HCT116 (cell line): ENCODE results near the gene STXBP5. TPM values are rescaled to one million over a fixed set of nuclear protein-coding genes. Genes with fewer than 3 reads are reported as not detected.

Experiments used
- ATAC-seq: fragments of 200-7000 bp; cut with Tn5 transposase; 2 replicates; pipeline ENCODE4 v1.9.1; 2020; ENCODE audit warnings: mild to moderate bottlenecking, moderate library complexity
- BruUV-seq: library from RNA; stranded (reverse); fragments of 400-500 nt; replicated peaks from 2 replicates; lab custom pipeline; 2021; lab: Mats Ljungman, UMichigan
- CTCF ChIA-PET: fragments of 300-600 bp; sonication (Branson Sonifier 250); formaldehyde crosslinking; loops from one replicate; lab custom pipeline; 2021; ENCODE audit warnings: antibody characterized with exemption; lab: Charles Lee
- POLR2A ChIA-PET: fragments of 300-600, 350-600 bp; sonication (Branson Sonifier 250); formaldehyde crosslinking; loops from one replicate; lab custom pipeline; 2021; ENCODE audit warnings: antibody characterized with exemption; lab: Charles Lee
- RAD21 ChIA-PET, 2 experiments: fragments of 300-600 bp; sonication (Branson Sonifier 250); formaldehyde crosslinking; loops; one replicate each; lab custom pipeline; 2023; ENCODE audit warnings: low total read pairs in 2 of 2; ENCODE audit not compliant: uncharacterized antibody in 2 of 2, unreplicated experiment in 2 of 2, low non-redundant PET in 1 of 2; lab: Charles Lee
- DNase-seq: peaks from one replicate; pipeline ENCODE4 v3.0.0-alpha.2; 2010; ENCODE audit warnings: low read depth, low spot score
- H2AFZ ChIP-seq: fragments of 200-600 bp; shearing (Covaris generic), sonication (generic); 2 replicates; pipeline ENCODE4 v1.6.1; 2017; ENCODE audit warnings: low read depth, mixed run types, mixed read lengths, antibody characterized with exemption, low read length; ENCODE audit not compliant: poor library complexity, severe bottlenecking
- H3K27ac ChIP-seq: 2 replicates; pipeline ENCODE4 v1.5.1; 2012; ENCODE audit warnings: low read depth, low read length
- H3K27me3 ChIP-seq: fragments of 200-600 bp; sonication (generic); 2 replicates; pipeline ENCODE4 v1.6.1; 2016; ENCODE audit warnings: mixed run types, low read length, mixed read lengths; ENCODE audit not compliant: insufficient read depth
- H3K36me3 ChIP-seq, 2 experiments: fragments of 200-500 bp in 1 of 2; fragments of 200-600 bp in 1 of 2; sonication (Bioruptor generic) in 1 of 2; sonication (generic) in 1 of 2; 2 replicates each; pipeline versions ENCODE4 v1.5.1 to v1.6.1; 2014 to 2016; ENCODE audit warnings: low read length in 2 of 2, inconsistent platforms in 1 of 2, mixed read lengths in 1 of 2, mixed run types in 1 of 2; ENCODE audit not compliant: insufficient read depth in 2 of 2, control insufficient read depth in 1 of 2
- H3K4me1 ChIP-seq, 2 experiments: fragments of 200-600 bp in 1 of 2; sonication (generic) in 1 of 2; 2 replicates each; pipeline versions ENCODE4 v1.5.1 to v1.6.1; 2012 to 2017; ENCODE audit warnings: low read length in 2 of 2, inconsistent platforms in 1 of 2, mild to moderate bottlenecking in 1 of 2, mixed read lengths in 1 of 2, mixed run types in 1 of 2, moderate library complexity in 1 of 2; ENCODE audit not compliant: insufficient read depth in 2 of 2, control insufficient read depth in 1 of 2
- H3K4me2 ChIP-seq: fragments of 200-600 bp; sonication (generic); 2 replicates; pipeline ENCODE4 v1.6.1; 2017; ENCODE audit warnings: mixed run types, low read length, mixed read lengths
- H3K4me3 ChIP-seq, 2 experiments: fragments of 200-600 bp in 1 of 2; sonication (generic) in 1 of 2; replicated peaks in 1 of 2; 2 replicates each; pipeline ENCODE4 v1.5.1; 2011 to 2016; ENCODE audit warnings: low read length in 2 of 2, control low read depth in 1 of 2, low read depth in 1 of 2, mild to moderate bottlenecking in 1 of 2, mixed read lengths in 1 of 2, mixed run types in 1 of 2
- H3K79me2 ChIP-seq: fragments of 200-600 bp; sonication (generic); 2 replicates; pipeline ENCODE4 v1.6.1; 2017; ENCODE audit warnings: mild to moderate bottlenecking, mixed run types, low read length, moderate library complexity, mixed read lengths; ENCODE audit not compliant: insufficient read depth
- H3K9ac ChIP-seq: fragments of 200-600 bp; sonication (generic); 2 replicates; pipeline ENCODE4 v1.6.1; 2016; ENCODE audit warnings: low read length, mixed read lengths
- H3K9me2 ChIP-seq: fragments of 200-600 bp; sonication (generic), shearing (Covaris generic); 2 replicates; pipeline ENCODE4 v1.6.1; 2017; ENCODE audit warnings: mixed run types, mild to moderate bottlenecking, moderate library complexity; ENCODE audit not compliant: insufficient read depth
- H3K9me3 ChIP-seq, 2 experiments: fragments of 200-500 bp in 1 of 2; fragments of 200-600 bp in 1 of 2; sonication (Bioruptor generic) in 1 of 2; sonication (generic) in 1 of 2; 2 replicates each; pipeline ENCODE4 v1.6.1; 2014 to 2017; ENCODE audit warnings: low read length in 2 of 2, mixed read lengths in 2 of 2, inconsistent platforms in 1 of 2, low read depth in 1 of 2, mild to moderate bottlenecking in 1 of 2, mixed run types in 1 of 2, moderate library complexity in 1 of 2; ENCODE audit not compliant: control insufficient read depth in 1 of 2, insufficient read depth in 1 of 2
- H4K20me1 ChIP-seq: fragments of 200-600 bp; sonication (generic), shearing (Covaris generic); 2 replicates; pipeline ENCODE4 v1.6.1; 2017; ENCODE audit warnings: mixed run types, mild to moderate bottlenecking, moderate library complexity; ENCODE audit not compliant: insufficient read depth
- EGR1 ChIP-seq: IDR thresholded peaks from 2 replicates; pipeline ENCODE4 v1.6.1; 2012; ENCODE audit warnings: low read depth
- EZH2 ChIP-seq: fragments of 200-600 bp; sonication (generic); IDR thresholded peaks from 2 replicates; pipeline ENCODE4 v1.6.1; 2017; ENCODE audit warnings: antibody characterized with exemption, mixed run types
- EZH2phosphoT487 ChIP-seq: fragments of 200-600 bp; IDR thresholded peaks from 2 replicates; pipeline ENCODE4 v1.6.1; 2018; ENCODE audit warnings: antibody characterized with exemption, borderline replicate concordance
- POLR2AphosphoS5 ChIP-seq: IDR thresholded peaks from 2 replicates; pipeline ENCODE4 v1.6.1; 2011; ENCODE audit warnings: mild to moderate bottlenecking, low read depth, low read length, moderate library complexity
- RAD21 ChIP-seq: IDR thresholded peaks from 2 replicates; pipeline ENCODE4 v1.6.1; 2012; ENCODE audit warnings: low read depth, mild to moderate bottlenecking
- SP1 ChIP-seq: IDR thresholded peaks from 2 replicates; pipeline ENCODE4 v1.6.1; 2012; ENCODE audit warnings: low read depth
- YY1 ChIP-seq: IDR thresholded peaks from 2 replicates; pipeline ENCODE4 v1.6.1; 2011; ENCODE audit warnings: low read length, low read depth, moderate library complexity, mild to moderate bottlenecking; ENCODE audit not compliant: insufficient replicate concordance; ENCODE audit errors: extremely low read depth
- ZFX ChIP-seq: fragments of 450-650 bp; IDR thresholded peaks from 2 replicates; pipeline ENCODE4 v1.6.1; 2017
- ZNF274 ChIP-seq: fragments of 200-500 bp; sonication (Bioruptor generic); IDR thresholded peaks from 2 replicates; pipeline ENCODE4 v1.6.1; 2014; ENCODE audit warnings: mild to moderate bottlenecking, low read depth, low read length, inconsistent platforms
- intact Hi-C: fragments of 100-400 bp; cut with micrococcal nuclease; formaldehyde crosslinking; loops from 2 replicates; pipeline ENCODE4 v1.10.0; 2022
- total RNA-seq: library from RNA; stranded (reverse); gene quantifications from one replicate; pipeline ENCODE4 v1.2.1, GENCODE V29; 2021; ENCODE audit not compliant: unreplicated experiment

The STXBP5 gene
- total RNA-seq, 1 experiment from 2014 or later, result 12.6 TPM

- no TSS peak for BruUV-seq
- ChIA-PET POLR2A (no interaction called here), CTCF (no interaction called here), RAD21 (no interaction called here)
- Histone ChIP-seq H3K4me3 (no peak overlapping the region), H3K4me1 (no peaks in the 10 kb centered on the region), H4K20me1 (no peaks in the 10 kb centered on the region), H3K27me3 (no peaks in the 10 kb centered on the region), H3K36me3 (no peaks in the 10 kb centered on the region), H3K27ac (no peak overlapping the region), H3K4me2 (no peak overlapping the region), H3K9ac (no peak overlapping the region), H3K9me2 (no peaks in the 10 kb centered on the region), H3K79me2 (no peaks in the 10 kb centered on the region), H3K9me3 (no peaks in the 10 kb centered on the region), H2AFZ (no peak overlapping the region)
- ATAC-seq (no peak), DNase-seq (no peak)
- TF ChIP-seq ZNF274 (no peak), EZH2phosphoT487 (no peak), RAD21 (no peak), POLR2AphosphoS5 (no peak), EZH2 (no peak), YY1 (no peak), ZFX (no peak)
- intact Hi-C loops, result no loop called here
Observed at GRCh38 chr6:147178355-147178754, 25.9 kb upstream of the STXBP5 start.

- H3K27ac ChIP-seq, result no peak overlapping the region
- no peaks in the 10 kb centered on the region for H3K4me1 ChIP-seq
- H3K9me2 ChIP-seq, result no peaks in the 10 kb centered on the region
- no peaks in the 10 kb centered on the region for H3K9me3 ChIP-seq
- no peaks in the 10 kb centered on the region for H4K20me1 ChIP-seq
- no peak overlapping the region for H3K4me2 ChIP-seq
- ChIA-PET RAD21 (no interaction called here), POLR2A (no interaction called here), CTCF (no interaction called here)
- H3K27me3 ChIP-seq, result no peaks in the 10 kb centered on the region
- no peak overlapping the region for H3K4me3 ChIP-seq
- DNase-seq (no peak), ATAC-seq (no peak)
- no peaks in the 10 kb centered on the region for H3K36me3 ChIP-seq
- no peaks in the 10 kb centered on the region for H3K79me2 ChIP-seq
- TF ChIP-seq SP1, result no peak
- no peak for TF ChIP-seq EGR1
- no peak for TF ChIP-seq POLR2AphosphoS5
- intact Hi-C loops, result no loop called here
- no peak overlapping the region for H2AFZ ChIP-seq
- H3K9ac ChIP-seq, result no peak overlapping the region
- BruUV-seq, result no TSS peak
Observed at GRCh38 chr6:147179809-147180208, 24.4 kb upstream of the STXBP5 start.
